Cardiac muscle cell (in vitro differentiated cells and primary cell): ENCODE measurements around the gene SLC4A3. TPM values are rescaled to one million over a fixed set of nuclear protein-coding genes. Genes with fewer than 3 reads are reported as not detected.

Source experiments
- DNase-seq, 2 donors: peaks; one replicate each; pipeline versions ENCODE4 v3.0.0 to v3.0.0-alpha.2; 2010 to 2017; ENCODE audit warnings: low read depth in 1 of 2, low spot score in 1 of 2
- H3K27ac ChIP-seq: fragments of 200-600 bp; sonication (generic); 2 replicates; pipeline ENCODE4 v1.5.1; 2016
- H3K27me3 ChIP-seq: fragments of 200-600 bp; sonication (generic); 2 replicates; pipeline ENCODE4 v1.6.0; 2016; ENCODE audit warnings: control low read depth
- H3K36me3 ChIP-seq: fragments of 200-600 bp; sonication (generic); 2 replicates; pipeline ENCODE4 v1.5.1; 2016; ENCODE audit warnings: control low read depth
- H3K4me1 ChIP-seq: fragments of 200-600 bp; sonication (generic); 2 replicates; pipeline ENCODE4 v1.8.1; 2017; ENCODE audit warnings: low read depth, mild to moderate bottlenecking, mixed run types
- H3K4me3 ChIP-seq: fragments of 200-600 bp; sonication (generic); 2 replicates; pipeline ENCODE4 v1.5.1; 2016; ENCODE audit warnings: mild to moderate bottlenecking
- H3K9me3 ChIP-seq: fragments of 200-600 bp; sonication (generic); 2 replicates; pipeline ENCODE4 v1.5.1; 2017; ENCODE audit warnings: low read depth, mild to moderate bottlenecking, control low read depth
- CTCF ChIP-seq: IDR thresholded peaks from 2 replicates; pipeline ENCODE4 v1.5.1; 2012; ENCODE audit warnings: low read depth, mild to moderate bottlenecking, low read length
- polyA plus RNA-seq: library from polyadenylated mRNA; unstranded; fragments of >200 nt; fragmentation: Nextera tagmentation; extraction: Ambion mirVana; gene quantifications from 2 replicates; pipeline ENCODE4 v1.2.1, GENCODE V29; 2016
- total RNA-seq: library from RNA; depleted of rRNA; stranded (reverse); fragments of >200 nt; gene quantifications from 2 replicates; pipeline ENCODE4 v1.2.3, GENCODE V29; 2016

SLC4A3 gene
- total and polyA plus RNA-seq, 2 experiments from 2014 or later: 39.8 to 47.7 TPM

- no peaks in the 10 kb centered on the region for H3K36me3 ChIP-seq
- no peak overlapping the region for H3K4me3 ChIP-seq
- H3K27me3 ChIP-seq: no peaks in the 10 kb centered on the region
- TF ChIP-seq CTCF: no peak
- peak; percentile 88 to 92 for DNase-seq
- no peaks in the 10 kb centered on the region for H3K9me3 ChIP-seq
- peak overlapping the region; percentile 73 for H3K27ac ChIP-seq
- peaks cover 26% of the 10 kb centered on the region for H3K4me1 ChIP-seq
These were observed 37.5 kb downstream of the SLC4A3 start for GRCh38 chr2:219664944-219665343.

DNA sequence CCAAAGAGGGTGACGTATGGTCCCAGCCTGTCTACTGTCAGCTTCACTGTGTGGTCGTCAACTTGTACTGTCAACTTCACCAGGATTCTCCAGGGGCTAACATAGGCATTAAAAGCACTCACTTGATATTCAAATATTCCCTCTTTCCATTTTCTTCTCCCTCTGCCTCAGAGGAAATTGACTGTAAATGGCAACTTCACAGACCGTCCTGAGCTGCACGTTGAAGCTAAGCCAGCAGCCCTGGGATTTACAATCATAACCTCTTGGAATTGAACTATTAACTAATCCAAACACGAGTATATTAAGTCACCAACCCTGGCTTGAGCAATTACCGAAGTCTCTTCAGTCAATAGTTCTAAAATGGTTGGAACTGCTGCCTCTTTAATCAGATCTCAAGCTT, 38.5 kb downstream of the SLC4A3 start:
- H3K27ac ChIP-seq: peak overlapping the region; percentile 13
- peaks cover 26% of the 10 kb centered on the region for H3K4me1 ChIP-seq
- no peaks in the 10 kb centered on the region for H3K27me3 ChIP-seq
- H3K4me3 ChIP-seq: no peak overlapping the region
- DNase-seq: no peak
- no peak for TF ChIP-seq CTCF
- H3K9me3 ChIP-seq: no peaks in the 10 kb centered on the region
- H3K36me3 ChIP-seq: no peaks in the 10 kb centered on the region

- Histone ChIP-seq H3K4me3 (no peak overlapping the region), H3K27me3 (no peaks in the 10 kb centered on the region), H3K4me1 (peaks cover 13% of the 10 kb centered on the region), H3K27ac (no peak overlapping the region), H3K9me3 (no peaks in the 10 kb centered on the region), H3K36me3 (no peaks in the 10 kb centered on the region)
- TF ChIP-seq CTCF: no peak
- no peak for DNase-seq
These were observed 40.9 kb downstream of the SLC4A3 start for GRCh38 chr2:219668316-219668715.

GRCh38 chr2:219670386-219670785, 43.0 kb downstream of the SLC4A3 start:
- no peak overlapping the region for H3K27ac ChIP-seq
- H3K27me3 ChIP-seq: no peaks in the 10 kb centered on the region
- no peaks in the 10 kb centered on the region for H3K36me3 ChIP-seq
- H3K9me3 ChIP-seq: no peaks in the 10 kb centered on the region
- H3K4me3 ChIP-seq: no peak overlapping the region
- TF ChIP-seq CTCF: no peak
- no peak for DNase-seq
- peaks cover 4% of the 10 kb centered on the region for H3K4me1 ChIP-seq

DNA sequence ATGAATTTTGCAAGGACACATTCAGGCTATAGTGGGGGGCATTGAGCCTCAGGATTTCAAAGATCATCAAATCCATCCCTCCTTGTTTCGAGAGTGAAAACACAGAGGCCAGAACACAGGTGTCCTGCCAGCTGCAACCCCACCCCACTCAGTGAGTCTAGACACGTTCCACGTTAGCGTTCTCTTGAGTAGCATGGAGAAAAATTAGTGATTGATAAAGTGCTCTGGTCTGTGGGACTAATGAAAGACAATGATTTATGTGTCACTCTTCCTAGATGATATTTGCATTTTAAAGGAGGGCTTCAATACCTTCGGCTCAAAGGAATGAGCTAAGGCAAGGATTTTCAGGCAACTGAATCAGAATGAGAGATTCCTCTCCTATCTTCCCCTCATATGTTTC, 43.8 kb downstream of the SLC4A3 start:
- H3K9me3 ChIP-seq: no peaks in the 10 kb centered on the region
- no peak overlapping the region for H3K4me3 ChIP-seq
- no peak overlapping the region for H3K27ac ChIP-seq
- no peaks in the 10 kb centered on the region for H3K4me1 ChIP-seq
- no peaks in the 10 kb centered on the region for H3K36me3 ChIP-seq
- TF ChIP-seq CTCF: no peak
- H3K27me3 ChIP-seq: no peaks in the 10 kb centered on the region
- no peak for DNase-seq

DNA sequence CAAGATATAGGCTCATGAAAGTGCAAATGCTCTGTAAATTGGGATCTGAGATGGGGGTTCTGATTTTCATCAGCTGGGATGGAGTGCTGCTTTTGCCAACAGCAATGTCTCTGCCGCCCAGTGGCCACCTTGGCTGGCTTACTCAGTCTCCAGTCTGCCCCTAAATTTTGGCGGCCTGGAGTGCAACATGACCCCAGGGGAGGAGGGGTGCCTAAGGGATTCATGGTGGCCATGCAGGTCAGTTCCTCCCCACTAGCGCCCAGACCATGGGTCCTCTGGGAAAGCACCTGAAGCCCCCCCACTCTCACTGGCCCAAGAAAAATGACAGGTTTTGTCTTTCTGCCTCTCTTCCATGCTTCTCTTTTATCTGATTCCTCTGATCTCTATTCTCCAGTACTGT, 45.0 kb downstream of the SLC4A3 start:
- Histone ChIP-seq H3K36me3 (no peaks in the 10 kb centered on the region), H3K9me3 (no peaks in the 10 kb centered on the region), H3K4me1 (no peaks in the 10 kb centered on the region), H3K4me3 (no peak overlapping the region), H3K27ac (no peak overlapping the region), H3K27me3 (no peaks in the 10 kb centered on the region)
- no peak for TF ChIP-seq CTCF
- no peak for DNase-seq
